ENCODE data around the gene PTTG2.

Gene PTTG2

GRCh38 chr4:37985730-37986275, 25.6 kb downstream of the PTTG2 start:
- no peak for DNase-seq (ENCODE audit: low read depth in 2 of 2)

GRCh38 chr4:37988670-37989069, 28.5 kb downstream of the PTTG2 start:
- DNase-seq (ENCODE audit: low read depth in 2 of 2): no peak

GRCh38 chr4:37989398-37990260, 29.4 kb downstream of the PTTG2 start:
- no peak for DNase-seq (ENCODE audit: low read depth in 2 of 2)

GRCh38 chr4:37990731-37991245, 30.6 kb downstream of the PTTG2 start:
- no peak for DNase-seq (ENCODE audit: low read depth in 2 of 2)

- DNase-seq (ENCODE audit: low read depth in 2 of 2): no peak
Observed at GRCh38 chr4:37991623-37992410, 31.6 kb downstream of the PTTG2 start.

- no peak for DNase-seq (ENCODE audit: low read depth in 2 of 2)
Observed at GRCh38 chr4:37993806-37994205, 33.6 kb downstream of the PTTG2 start.

- DNase-seq (ENCODE audit: low read depth in 2 of 2): no peak
Observed at GRCh38 chr4:37994569-37994968, 34.4 kb downstream of the PTTG2 start.

GRCh38 chr4:37995299-37995821, 35.2 kb downstream of the PTTG2 start:
- no peak for DNase-seq (ENCODE audit: low read depth in 2 of 2)

GRCh38 chr4:37995981-37996775, 36.0 kb downstream of the PTTG2 start:
- no peak for DNase-seq (ENCODE audit: low read depth in 2 of 2)

- no peak for DNase-seq (ENCODE audit: low read depth in 2 of 2)
Observed at GRCh38 chr4:37998226-37998625, 38.0 kb downstream of the PTTG2 start.

GRCh38 chr4:37999000-37999716, 39.0 kb downstream of the PTTG2 start:
- DNase-seq (ENCODE audit: low read depth in 2 of 2): no peak

- no peak for DNase-seq (ENCODE audit: low read depth in 2 of 2)
Observed at GRCh38 chr4:37999965-38000364, 39.8 kb downstream of the PTTG2 start.

- no peak for DNase-seq (ENCODE audit: low read depth in 2 of 2)
Observed at GRCh38 chr4:38001927-38002326, 41.7 kb downstream of the PTTG2 start.

GRCh38 chr4:38002451-38003071, 42.4 kb downstream of the PTTG2 start:
- no peak for DNase-seq (ENCODE audit: low read depth in 2 of 2)

- DNase-seq (ENCODE audit: low read depth in 2 of 2): no peak
Observed at GRCh38 chr4:38003102-38003501, 42.9 kb downstream of the PTTG2 start.

GRCh38 chr4:38003628-38004027, 43.4 kb downstream of the PTTG2 start:
- DNase-seq (ENCODE audit: low read depth in 2 of 2): no peak

- no peak for DNase-seq (ENCODE audit: low read depth in 2 of 2)
Observed at GRCh38 chr4:38004062-38004461, 43.9 kb downstream of the PTTG2 start.

GRCh38 chr4:38004887-38005286, 44.7 kb downstream of the PTTG2 start:
- no peak for DNase-seq (ENCODE audit: low read depth in 2 of 2)

- DNase-seq (ENCODE audit: low read depth in 2 of 2): no peak
Observed at GRCh38 chr4:38005637-38006036, 45.4 kb downstream of the PTTG2 start.

GRCh38 chr4:38007645-38008044, 47.4 kb downstream of the PTTG2 start:
- no peak for DNase-seq (ENCODE audit: low read depth in 2 of 2)
